ENCODE results near the gene CNOT6. TPM values are rescaled to one million over a fixed set of nuclear protein-coding genes. Genes with fewer than 3 reads are reported as not detected.

CNOT6 gene
- total RNA-seq, 2 donors from 2014 or later, result 18.4 to 20.1 TPM

DNA sequence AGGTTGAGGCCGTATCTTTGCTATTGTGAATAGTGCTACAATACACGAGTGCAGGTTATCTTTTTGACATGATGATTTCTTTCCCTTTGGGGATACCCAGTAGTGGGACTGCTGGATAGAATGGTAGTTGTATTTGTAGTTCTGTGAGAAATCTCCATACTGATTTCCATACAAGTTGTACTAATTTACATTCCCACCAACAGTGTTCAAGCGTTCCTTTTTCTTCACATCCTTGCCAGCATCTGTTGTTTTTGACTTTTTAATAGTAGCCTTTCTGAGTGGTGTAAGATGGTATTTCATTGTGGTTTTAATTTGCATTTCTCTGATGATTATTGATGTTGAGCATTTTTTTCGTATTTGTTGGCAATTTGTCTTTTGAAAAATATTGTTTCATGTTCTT is 41.4 kb downstream of the CNOT6 start:
- H3K27ac ChIP-seq, result no peak overlapping the region
- 89% methylated on average over 4 of the region's 4 CpGs for WGBS
- DNase-seq (ENCODE audit: low spot score), result no peak
- H3K4me3 ChIP-seq, result no peak overlapping the region
- H3K9me3 ChIP-seq, result no peaks in the 10 kb centered on the region
- TF ChIP-seq POLR2A (IDR thresholded peaks at IDR 0.05) (no peak), POLR2AphosphoS5 (IDR thresholded peaks at IDR 0.05) (no peak)
- no peaks in the 10 kb centered on the region for H3K27me3 ChIP-seq (replicated peaks; ENCODE audit: insufficient read depth)
- no peaks in the 10 kb centered on the region for H3K36me3 ChIP-seq
- intact Hi-C loops (cut with DNase I), result no loop called here
- no peaks in the 10 kb centered on the region for H3K4me1 ChIP-seq (replicated peaks)

DNA sequence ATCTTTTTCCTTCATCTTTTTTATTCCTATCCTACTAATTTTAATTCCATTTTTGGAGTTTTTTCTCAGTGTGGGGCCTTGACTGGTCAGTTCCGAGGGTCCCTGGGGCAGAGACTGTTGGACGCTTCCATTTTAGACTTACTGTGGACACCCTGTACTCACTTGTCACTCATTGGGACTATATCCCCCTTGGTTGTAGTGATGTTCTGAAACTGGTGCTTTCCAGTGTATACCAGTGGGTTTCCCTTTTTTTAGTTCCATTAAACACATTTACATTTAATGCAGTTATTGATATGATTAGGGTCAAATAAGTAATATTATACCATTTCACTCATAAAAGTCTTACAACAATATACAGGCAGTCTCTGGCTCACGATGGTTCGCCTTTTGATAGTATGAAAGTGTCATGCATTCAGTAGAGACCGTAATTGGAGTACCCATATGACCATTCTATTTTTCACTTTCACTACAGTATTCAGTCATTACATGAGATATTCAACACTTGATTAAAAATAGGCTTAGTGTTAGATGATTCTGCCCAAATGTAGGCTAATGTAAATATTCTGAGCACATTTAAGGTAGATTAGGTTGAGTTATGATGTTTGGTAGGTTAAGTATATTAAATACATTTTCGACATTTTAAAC is 46.0 kb downstream of the CNOT6 start:
- WGBS, result 90% methylated on average over 6 of the region's 6 CpGs

DNA sequence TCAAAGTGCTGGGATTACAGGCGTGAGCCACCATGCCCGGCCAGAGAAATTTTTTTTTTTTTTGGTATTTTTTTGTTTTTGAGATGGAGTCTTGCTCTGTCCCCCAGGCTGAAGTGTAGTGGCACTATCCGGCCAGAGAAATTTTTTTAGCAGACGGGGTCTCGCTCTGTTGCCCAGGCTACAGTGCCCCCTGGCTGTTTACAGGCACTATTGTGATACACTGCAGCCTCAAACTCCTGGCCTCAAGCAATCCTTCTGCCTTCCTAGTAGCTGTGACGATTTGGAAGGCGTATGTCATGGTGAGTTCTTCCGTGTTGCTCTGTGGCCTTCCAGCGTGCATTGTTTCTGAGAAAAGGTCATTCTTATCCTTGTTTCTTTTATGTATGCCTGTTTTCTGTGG is 47.5 kb downstream of the CNOT6 start:
- TF ChIP-seq, protein P1, sequence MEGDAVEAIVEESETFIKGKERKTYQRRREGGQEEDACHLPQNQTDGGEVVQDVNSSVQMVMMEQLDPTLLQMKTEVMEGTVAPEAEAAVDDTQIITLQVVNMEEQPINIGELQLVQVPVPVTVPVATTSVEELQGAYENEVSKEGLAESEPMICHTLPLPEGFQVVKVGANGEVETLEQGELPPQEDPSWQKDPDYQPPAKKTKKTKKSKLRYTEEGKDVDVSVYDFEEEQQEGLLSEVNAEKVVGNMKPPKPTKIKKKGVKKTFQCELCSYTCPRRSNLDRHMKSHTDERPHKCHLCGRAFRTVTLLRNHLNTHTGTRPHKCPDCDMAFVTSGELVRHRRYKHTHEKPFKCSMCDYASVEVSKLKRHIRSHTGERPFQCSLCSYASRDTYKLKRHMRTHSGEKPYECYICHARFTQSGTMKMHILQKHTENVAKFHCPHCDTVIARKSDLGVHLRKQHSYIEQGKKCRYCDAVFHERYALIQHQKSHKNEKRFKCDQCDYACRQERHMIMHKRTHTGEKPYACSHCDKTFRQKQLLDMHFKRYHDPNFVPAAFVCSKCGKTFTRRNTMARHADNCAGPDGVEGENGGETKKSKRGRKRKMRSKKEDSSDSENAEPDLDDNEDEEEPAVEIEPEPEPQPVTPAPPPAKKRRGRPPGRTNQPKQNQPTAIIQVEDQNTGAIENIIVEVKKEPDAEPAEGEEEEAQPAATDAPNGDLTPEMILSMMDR (IDR thresholded peaks at IDR 0.05), result no peak
- TF ChIP-seq POLR2A (IDR thresholded peaks at IDR 0.05) (no peak), POLR2AphosphoS5 (IDR thresholded peaks at IDR 0.05) (no peak)
- Histone ChIP-seq H3K4me1 (replicated peaks) (no peaks in the 10 kb centered on the region), H3K36me3 (no peaks in the 10 kb centered on the region), H3K27me3 (replicated peaks; ENCODE audit: insufficient read depth) (no peaks in the 10 kb centered on the region), H3K4me3 (no peak overlapping the region), H3K27ac (no peak overlapping the region), H3K9me3 (no peaks in the 10 kb centered on the region)
- intact Hi-C loops (cut with DNase I), result no loop called here
- 96% methylated on average over 9 of the region's 9 CpGs for WGBS
- DNase-seq (ENCODE audit: low spot score), result no peak

More for the DNA sequence above, 46.0 kb downstream of the CNOT6 start:
- H3K9me3 ChIP-seq, result no peaks in the 10 kb centered on the region
- no peak overlapping the region for H3K27ac ChIP-seq
- TF ChIP-seq POLR2AphosphoS5 (IDR thresholded peaks at IDR 0.05) (no peak), POLR2A (IDR thresholded peaks at IDR 0.05) (no peak)
- TF ChIP-seq, protein P1 (IDR thresholded peaks at IDR 0.05), result no peak
- intact Hi-C loops (cut with DNase I), result no loop called here
- no peaks in the 10 kb centered on the region for H3K27me3 ChIP-seq (replicated peaks; ENCODE audit: insufficient read depth)
- no peak for DNase-seq (ENCODE audit: low spot score)
- no peaks in the 10 kb centered on the region for H3K36me3 ChIP-seq
- H3K4me3 ChIP-seq, result no peak overlapping the region
- no peaks in the 10 kb centered on the region for H3K4me1 ChIP-seq (replicated peaks)

DNA sequence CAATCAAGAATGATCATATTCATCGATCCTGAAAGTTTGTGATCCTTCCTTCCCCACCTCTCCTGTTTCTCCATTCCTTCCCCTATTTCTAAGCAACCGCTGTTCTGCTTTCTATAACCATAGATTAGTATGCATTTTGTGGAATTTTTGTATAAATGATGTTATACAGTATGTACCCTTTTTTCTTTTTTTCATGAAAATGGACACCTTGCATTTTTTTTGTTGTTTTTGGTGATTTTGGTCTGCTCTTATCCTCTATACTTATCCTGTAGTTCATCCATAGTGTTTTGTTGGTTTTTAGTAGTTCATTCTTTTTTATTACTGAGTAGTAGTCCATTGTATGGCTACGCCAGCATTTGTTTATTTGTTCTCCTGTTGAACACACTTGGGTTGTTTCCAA is 51.1 kb downstream of the CNOT6 start:
- no peaks in the 10 kb centered on the region for H3K9me3 ChIP-seq
- no peak overlapping the region for H3K4me3 ChIP-seq
- no peak overlapping the region for H3K27ac ChIP-seq
- 96% methylated on average over 3 of the region's 3 CpGs for WGBS
- TF ChIP-seq POLR2AphosphoS5 (IDR thresholded peaks at IDR 0.05), result no peak
- TF ChIP-seq POLR2A (IDR thresholded peaks at IDR 0.05), result no peak
- TF ChIP-seq, protein P1 (IDR thresholded peaks at IDR 0.05), result no peak
- intact Hi-C loops (cut with DNase I), result no loop called here
- H3K27me3 ChIP-seq (replicated peaks; ENCODE audit: insufficient read depth), result no peaks in the 10 kb centered on the region
- DNase-seq (ENCODE audit: low spot score), result no peak
- no peaks in the 10 kb centered on the region for H3K4me1 ChIP-seq (replicated peaks)
- H3K36me3 ChIP-seq, result no peaks in the 10 kb centered on the region

DNA sequence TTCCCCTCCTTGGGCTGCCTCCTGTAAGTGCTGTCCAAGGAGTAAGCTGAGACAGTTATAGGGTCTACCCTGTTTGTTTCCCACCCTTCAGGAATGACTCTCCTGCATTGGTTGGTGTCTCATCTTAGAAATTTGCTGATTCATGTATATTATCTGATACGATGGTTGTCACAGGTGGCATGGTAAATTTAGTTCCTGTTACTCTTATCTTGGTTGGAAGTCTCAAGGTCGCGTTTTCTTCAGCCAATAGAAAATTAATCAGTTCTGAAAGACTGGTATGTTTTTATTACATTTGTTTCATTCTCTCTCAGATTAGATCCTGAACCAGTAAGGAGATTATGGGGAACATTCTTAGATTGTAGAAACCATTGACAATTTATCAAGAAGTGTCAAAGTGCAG is 54.4 kb downstream of the CNOT6 start:
- DNase-seq (ENCODE audit: low spot score), result no peak
- Histone ChIP-seq H3K9me3 (no peaks in the 10 kb centered on the region), H3K4me1 (replicated peaks) (no peaks in the 10 kb centered on the region), H3K27me3 (replicated peaks; ENCODE audit: insufficient read depth) (no peaks in the 10 kb centered on the region), H3K36me3 (no peaks in the 10 kb centered on the region), H3K27ac (no peak overlapping the region), H3K4me3 (no peak overlapping the region)
- TF ChIP-seq, protein P1 (IDR thresholded peaks at IDR 0.05), result no peak
- TF ChIP-seq POLR2A (IDR thresholded peaks at IDR 0.05), result no peak
- intact Hi-C loops (cut with DNase I), result no loop called here
- 84% methylated on average over 3 of the region's 3 CpGs for WGBS

All from prostate gland (tissue), 2 donors.